8988T (cell line): ENCODE measurements around the gene PCSK4.

Source experiments
- DNase-seq: peaks from one replicate; pipeline ENCODE4 v3.0.0; 2011

The PCSK4 gene

GRCh38 chr19:1435378-1435989 lies 54.7 kb downstream of the PCSK4 start:
- DNase-seq = no peak

GRCh38 chr19:1434577-1435060 lies 55.5 kb downstream of the PCSK4 start:
- no peak for DNase-seq

GRCh38 chr19:1434040-1434366 lies 56.1 kb downstream of the PCSK4 start:
- no peak for DNase-seq

GRCh38 chr19:1433119-1434039 lies 56.8 kb downstream of the PCSK4 start:
- DNase-seq = no peak

- DNase-seq = no peak
These were observed 57.7 kb downstream of the PCSK4 start for GRCh38 chr19:1432507-1432887.

- no peak for DNase-seq
These were observed 58.2 kb downstream of the PCSK4 start for GRCh38 chr19:1431759-1432506.
